PC-9 (cell line): ENCODE measurements around the gene PADI3. TPM values are rescaled to one million over a fixed set of nuclear protein-coding genes. Genes with fewer than 3 reads are reported as not detected.

Source experiments
- BruUV-seq: library from RNA; stranded (reverse); fragments of 400-500 nt; replicated peaks from 2 replicates; lab custom pipeline; 2021; lab: Mats Ljungman, UMichigan
- CTCF ChIA-PET: fragments of 300-600 bp; sonication (Branson Sonifier 250); formaldehyde crosslinking; loops from one replicate; lab custom pipeline; 2022; ENCODE audit warnings: antibody characterized with exemption; lab: Charles Lee
- POLR2A ChIA-PET: fragments of 300-600 bp; sonication (Branson Sonifier 250); formaldehyde crosslinking; loops from one replicate; lab custom pipeline; 2022; ENCODE audit warnings: antibody characterized with exemption; ENCODE audit not compliant: unreplicated experiment; lab: Charles Lee
- DNase-seq, 2 experiments: peaks; one replicate each; pipeline versions ENCODE4 v3.0.0 to v3.0.0-alpha.2; 2015 to 2022; ENCODE audit warnings: mixed read lengths in 1 of 2
- H2AFZ ChIP-seq: fragments of 200-600 bp; sonication (generic); 2 replicates; pipeline ENCODE4 v1.8.1; 2017; ENCODE audit warnings: antibody characterized with exemption
- H3F3A ChIP-seq: fragments of 200-600 bp; sonication (generic); 2 replicates; pipeline ENCODE4 v1.8.1; 2017; ENCODE audit warnings: antibody characterized with exemption, mild to moderate bottlenecking, low read depth; ENCODE audit not compliant: insufficient read depth
- H3K27ac ChIP-seq: fragments of 200-600 bp; sonication (generic); 2 replicates; pipeline ENCODE4 v1.6.1; 2016; ENCODE audit warnings: mixed run types
- H3K27me3 ChIP-seq: fragments of 200-600 bp; sonication (generic); 2 replicates; pipeline ENCODE4 v1.6.1; 2016; ENCODE audit warnings: low read depth, mixed run types; ENCODE audit not compliant: insufficient read depth
- H3K36me3 ChIP-seq: fragments of 200-600 bp; sonication (generic); 2 replicates; pipeline ENCODE4 v1.6.1; 2016; ENCODE audit warnings: low read depth, mixed run types
- H3K4me1 ChIP-seq: fragments of 200-600 bp; sonication (generic); replicated peaks from 2 replicates; pipeline ENCODE4 v1.6.1; 2016; ENCODE audit warnings: mixed run types; ENCODE audit not compliant: insufficient read depth
- H3K4me2 ChIP-seq: fragments of 200-600 bp; sonication (generic); 2 replicates; pipeline ENCODE4 v1.6.1; 2017; ENCODE audit warnings: mixed run types
- H3K4me3 ChIP-seq: fragments of 200-600 bp; sonication (generic); 2 replicates; pipeline ENCODE4 v1.6.1; 2016; ENCODE audit warnings: mixed run types
- H3K79me2 ChIP-seq: fragments of 200-600 bp; sonication (generic); 2 replicates; pipeline ENCODE4 v1.6.1; 2017; ENCODE audit warnings: low read depth, mixed run types
- H3K9me2 ChIP-seq: fragments of 200-600 bp; sonication (generic); 2 replicates; pipeline ENCODE4 v1.8.1; 2017; ENCODE audit warnings: mild to moderate bottlenecking; ENCODE audit not compliant: insufficient read depth
- H3K9me3 ChIP-seq: fragments of 200-600 bp; sonication (generic); 2 replicates; pipeline ENCODE4 v1.8.1; 2016; ENCODE audit warnings: low read depth; ENCODE audit not compliant: insufficient read depth
- H4K20me1 ChIP-seq: fragments of 200-600 bp; sonication (generic); 2 replicates; pipeline ENCODE4 v1.8.1; 2017; ENCODE audit not compliant: insufficient read depth
- EZH2 ChIP-seq: fragments of 200-600 bp; sonication (generic); IDR thresholded peaks from 2 replicates; pipeline ENCODE4 v1.8.0; 2017; ENCODE audit warnings: antibody characterized with exemption, low read depth
- intact Hi-C: fragments of 100-400 bp; cut with micrococcal nuclease; formaldehyde crosslinking; loops from one replicate; pipeline ENCODE4 v1.10.0; 2022; ENCODE audit not compliant: unreplicated experiment
- total RNA-seq: library from RNA; stranded (reverse); gene quantifications from 2 replicates; pipeline ENCODE4 v1.2.3, GENCODE V29; 2021
- TF ChIP-seq, protein P1 (sequence below): fragments of 200-600 bp; sonication (generic); conservative IDR thresholded peaks from 2 replicates; pipeline ENCODE4 v1.6.1; 2017; ENCODE audit warnings: mixed run types, antibody characterized with exemption, mild to moderate bottlenecking, moderate library complexity

The PADI3 gene
- total RNA-seq, 1 experiment from 2014 or later = 5.0 TPM

DNA sequence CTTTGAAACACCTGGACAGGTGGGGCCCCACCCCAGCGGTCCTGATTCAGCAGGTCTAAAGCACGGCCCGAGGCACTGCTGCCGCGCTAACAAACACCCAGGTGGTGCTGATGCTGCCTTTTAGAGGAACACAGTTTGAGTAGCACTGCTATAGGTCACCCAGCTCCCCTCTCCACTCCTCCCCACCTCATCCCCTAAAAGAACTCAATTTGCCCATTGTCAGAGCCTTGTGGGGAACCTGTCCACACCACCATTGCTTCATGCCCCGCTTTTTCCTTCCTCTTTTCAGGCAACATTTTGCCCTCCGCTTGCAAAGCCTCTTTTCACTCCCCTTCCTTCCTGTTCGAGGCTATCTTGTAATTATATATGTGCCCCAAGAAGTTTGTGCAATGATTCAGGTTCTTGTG is 32.9 kb downstream of the PADI3 start:
- TF ChIP-seq, protein P1, sequence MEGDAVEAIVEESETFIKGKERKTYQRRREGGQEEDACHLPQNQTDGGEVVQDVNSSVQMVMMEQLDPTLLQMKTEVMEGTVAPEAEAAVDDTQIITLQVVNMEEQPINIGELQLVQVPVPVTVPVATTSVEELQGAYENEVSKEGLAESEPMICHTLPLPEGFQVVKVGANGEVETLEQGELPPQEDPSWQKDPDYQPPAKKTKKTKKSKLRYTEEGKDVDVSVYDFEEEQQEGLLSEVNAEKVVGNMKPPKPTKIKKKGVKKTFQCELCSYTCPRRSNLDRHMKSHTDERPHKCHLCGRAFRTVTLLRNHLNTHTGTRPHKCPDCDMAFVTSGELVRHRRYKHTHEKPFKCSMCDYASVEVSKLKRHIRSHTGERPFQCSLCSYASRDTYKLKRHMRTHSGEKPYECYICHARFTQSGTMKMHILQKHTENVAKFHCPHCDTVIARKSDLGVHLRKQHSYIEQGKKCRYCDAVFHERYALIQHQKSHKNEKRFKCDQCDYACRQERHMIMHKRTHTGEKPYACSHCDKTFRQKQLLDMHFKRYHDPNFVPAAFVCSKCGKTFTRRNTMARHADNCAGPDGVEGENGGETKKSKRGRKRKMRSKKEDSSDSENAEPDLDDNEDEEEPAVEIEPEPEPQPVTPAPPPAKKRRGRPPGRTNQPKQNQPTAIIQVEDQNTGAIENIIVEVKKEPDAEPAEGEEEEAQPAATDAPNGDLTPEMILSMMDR = no peak
- TF ChIP-seq EZH2 = no peak
- no peaks in the 10 kb centered on the region for H3K9me3 ChIP-seq
- ChIA-PET POLR2A (no interaction called here), CTCF (interaction anchor here (0.6 kb wide), 2 partner anchors 8 to 10 kb away, joined by 3 to 4 read pairs; no protein-coding TSS in a partner anchor)
- no TSS peak for BruUV-seq
- H3K27ac ChIP-seq = no peak overlapping the region
- no peaks in the 10 kb centered on the region for H3K27me3 ChIP-seq
- no peak overlapping the region for H3K4me3 ChIP-seq
- peaks cover 4% of the 10 kb centered on the region; the same call in 1 of the 2 replicates for H3F3A ChIP-seq
- no peaks in the 10 kb centered on the region for H3K79me2 ChIP-seq
- DNase-seq = no peak
- no peaks in the 10 kb centered on the region for H3K9me2 ChIP-seq
- no peak overlapping the region; the same call in 1 of the 2 replicates for H3K4me2 ChIP-seq
- H3K36me3 ChIP-seq = no peaks in the 10 kb centered on the region
- no peaks in the 10 kb centered on the region for H4K20me1 ChIP-seq
- H3K4me1 ChIP-seq = peaks cover 7% of the 10 kb centered on the region
- H2AFZ ChIP-seq = no peak overlapping the region
- intact Hi-C loops = no loop called here

DNA sequence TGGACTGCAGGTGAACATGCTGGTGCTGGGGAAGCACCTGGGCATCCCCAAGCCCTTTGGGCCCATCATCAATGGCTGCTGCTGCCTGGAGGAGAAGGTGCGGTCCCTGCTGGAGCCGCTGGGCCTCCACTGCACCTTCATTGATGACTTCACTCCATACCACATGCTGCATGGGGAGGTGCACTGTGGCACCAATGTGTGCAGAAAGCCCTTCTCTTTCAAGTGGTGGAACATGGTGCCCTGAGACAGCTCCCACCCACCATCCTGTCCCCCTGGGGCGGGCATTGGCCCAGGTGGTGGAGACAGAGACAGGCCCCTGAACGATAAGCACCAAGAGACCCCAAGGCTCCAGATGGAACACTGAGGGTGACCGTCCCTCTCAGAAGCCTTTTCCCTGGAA is 33.9 kb downstream of the PADI3 start:
- intact Hi-C loops = no loop called here
- Histone ChIP-seq H2AFZ (no peak overlapping the region), H3K27ac (no peak overlapping the region), H4K20me1 (no peaks in the 10 kb centered on the region), H3K9me2 (no peaks in the 10 kb centered on the region), H3F3A (peaks cover 12% of the 10 kb centered on the region; the same call in 1 of the 2 replicates), H3K4me1 (peaks cover 14% of the 10 kb centered on the region), H3K4me2 (no peak overlapping the region), H3K79me2 (no peaks in the 10 kb centered on the region), H3K4me3 (no peak overlapping the region), H3K9me3 (no peaks in the 10 kb centered on the region), H3K27me3 (no peaks in the 10 kb centered on the region), H3K36me3 (no peaks in the 10 kb centered on the region)
- ChIA-PET CTCF (no interaction called here), POLR2A (no interaction called here)
- TF ChIP-seq, protein P1 = no peak
- TF ChIP-seq EZH2 = no peak
- DNase-seq = no peak
- no TSS peak for BruUV-seq

DNA sequence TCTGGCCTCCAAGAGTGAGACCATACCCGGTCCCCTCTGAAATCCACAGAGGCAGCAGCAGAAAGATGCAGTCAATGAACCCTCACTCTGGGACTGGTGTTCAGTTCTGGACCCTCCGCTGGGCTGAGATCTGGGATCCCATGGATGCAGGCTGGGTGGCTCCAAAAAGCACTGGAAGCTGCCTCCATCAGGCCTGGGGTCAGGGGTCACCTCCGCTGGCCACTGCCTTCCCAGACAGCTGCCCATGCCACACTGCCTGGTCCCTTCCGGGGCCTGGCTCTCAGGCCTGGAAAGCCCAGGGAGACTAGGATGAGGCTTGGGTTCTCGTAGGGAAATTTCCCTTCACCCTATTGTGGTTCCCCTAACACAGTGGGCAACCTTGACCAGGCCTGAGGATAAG is 37.7 kb downstream of the PADI3 start:
- H3K27ac ChIP-seq = no peak overlapping the region
- no peak overlapping the region for H3K4me3 ChIP-seq
- H3K4me1 ChIP-seq = peaks cover 42% of the 10 kb centered on the region
- ChIA-PET CTCF (no interaction called here), POLR2A (no interaction called here)
- no peak for DNase-seq
- peak overlapping the region; percentile 9; the same call in 1 of the 2 replicates for H3K4me2 ChIP-seq
- H3K27me3 ChIP-seq = no peaks in the 10 kb centered on the region
- intact Hi-C loops = loop anchor here (5.0 kb wide), 1 partner anchor 34 kb away; no protein-coding TSS in a partner anchor
- peaks cover 17% of the 10 kb centered on the region for H3F3A ChIP-seq
- no peaks in the 10 kb centered on the region for H3K9me2 ChIP-seq
- BruUV-seq = no TSS peak
- no peaks in the 10 kb centered on the region for H4K20me1 ChIP-seq
- no peaks in the 10 kb centered on the region for H3K36me3 ChIP-seq
- H2AFZ ChIP-seq = no peak overlapping the region
- H3K9me3 ChIP-seq = no peaks in the 10 kb centered on the region
- TF ChIP-seq, protein P1 = no peak
- TF ChIP-seq EZH2 = no peak
- H3K79me2 ChIP-seq = no peaks in the 10 kb centered on the region
